ENCODE measurements around the gene FANCE.

GRCh38 chr6:35483490-35483889 lies 31.4 kb downstream of the FANCE start:
- TF ChIP-seq, protein P1, sequence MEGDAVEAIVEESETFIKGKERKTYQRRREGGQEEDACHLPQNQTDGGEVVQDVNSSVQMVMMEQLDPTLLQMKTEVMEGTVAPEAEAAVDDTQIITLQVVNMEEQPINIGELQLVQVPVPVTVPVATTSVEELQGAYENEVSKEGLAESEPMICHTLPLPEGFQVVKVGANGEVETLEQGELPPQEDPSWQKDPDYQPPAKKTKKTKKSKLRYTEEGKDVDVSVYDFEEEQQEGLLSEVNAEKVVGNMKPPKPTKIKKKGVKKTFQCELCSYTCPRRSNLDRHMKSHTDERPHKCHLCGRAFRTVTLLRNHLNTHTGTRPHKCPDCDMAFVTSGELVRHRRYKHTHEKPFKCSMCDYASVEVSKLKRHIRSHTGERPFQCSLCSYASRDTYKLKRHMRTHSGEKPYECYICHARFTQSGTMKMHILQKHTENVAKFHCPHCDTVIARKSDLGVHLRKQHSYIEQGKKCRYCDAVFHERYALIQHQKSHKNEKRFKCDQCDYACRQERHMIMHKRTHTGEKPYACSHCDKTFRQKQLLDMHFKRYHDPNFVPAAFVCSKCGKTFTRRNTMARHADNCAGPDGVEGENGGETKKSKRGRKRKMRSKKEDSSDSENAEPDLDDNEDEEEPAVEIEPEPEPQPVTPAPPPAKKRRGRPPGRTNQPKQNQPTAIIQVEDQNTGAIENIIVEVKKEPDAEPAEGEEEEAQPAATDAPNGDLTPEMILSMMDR (IDR thresholded peaks at IDR 0.05 in 2 of 3, conservative IDR thresholded peaks at IDR 0.05 in 1 of 3; ENCODE audit: borderline replicate concordance in 1 of 3, insufficient read depth in 1 of 3, low read depth in 2 of 3, low read length in 2 of 3), result no peak
- TF ChIP-seq POLR2A (IDR thresholded peaks at IDR 0.05; ENCODE audit: borderline replicate concordance, extremely low read depth, insufficient read depth, insufficient read length) (no peak), SRF (IDR thresholded peaks at IDR 0.05; ENCODE audit: low read depth) (no peak), RAD21 (IDR thresholded peaks at IDR 0.05; ENCODE audit: low read depth) (no peak), EGR1 (IDR thresholded peaks at IDR 0.05; ENCODE audit: low read depth) (no peak), POLR2AphosphoS5 (IDR thresholded peaks at IDR 0.05; ENCODE audit: low read depth, low read length) (no peak), ZFX (IDR thresholded peaks at IDR 0.05) (no peak), ZBTB33 (IDR thresholded peaks at IDR 0.05; ENCODE audit: extremely low read depth, insufficient replicate concordance, low read length) (no peak), EZH2phosphoT487 (IDR thresholded peaks at IDR 0.05; ENCODE audit: borderline replicate concordance) (no peak), MAX (IDR thresholded peaks at IDR 0.05) (no peak), EZH2 (IDR thresholded peaks at IDR 0.05) (no peak), ELF1 (IDR thresholded peaks at IDR 0.05; ENCODE audit: borderline replicate concordance, low read depth) (no peak), YY1 (IDR thresholded peaks at IDR 0.05; ENCODE audit: extremely low read depth, insufficient replicate concordance, low read depth, low read length) (no peak)
- TF ChIP-seq, protein P2, sequence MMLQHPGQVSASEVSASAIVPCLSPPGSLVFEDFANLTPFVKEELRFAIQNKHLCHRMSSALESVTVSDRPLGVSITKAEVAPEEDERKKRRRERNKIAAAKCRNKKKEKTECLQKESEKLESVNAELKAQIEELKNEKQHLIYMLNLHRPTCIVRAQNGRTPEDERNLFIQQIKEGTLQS (IDR thresholded peaks at IDR 0.05), result no peak

Data from HCT116 (cell line).